ENCODE data around the gene ADAMTSL3.
"Not testable (repeated sequence)": the region's sequence is repeated elsewhere in the genome, so short reads cannot be mapped to it uniquely, and the experiment has no call there.

Gene ADAMTSL3

GRCh38 chr15:84079325-84079884, 425.5 kb downstream of the ADAMTSL3 start:
- Mint-ChIP-seq H3K27me3 (peaks cover 67 to 81% of the 10 kb centered on the region in 2 donors), H3K4me1 (peaks cover 8 to 15% of the 10 kb centered on the region in 2 donors), H3K4me3 (peak overlapping the region; percentile 85 to 93)
- H3K27ac Mint-ChIP-seq; ATAC-seq (replicated peaks); H3K36me3 Mint-ChIP-seq; H3K9me3 Mint-ChIP-seq; DNase-seq: not testable (repeated sequence)

GRCh38 chr15:84079885-84080777, 426.2 kb downstream of the ADAMTSL3 start:
- Mint-ChIP-seq H3K27ac (peak overlapping the region; percentile 37), H3K4me1 (peaks cover 8 to 15% of the 10 kb centered on the region in 2 donors), H3K4me3 (peak overlapping the region; percentile 85 to 93), H3K9me3 (peaks cover 0 to 6% of the 10 kb centered on the region in 2 donors), H3K27me3 (peaks cover 63 to 76% of the 10 kb centered on the region in 2 donors), H3K36me3 (no peaks in the 10 kb centered on the region)
- ATAC-seq (replicated peaks) (peak; percentile 94), DNase-seq (peak; percentile 32)

- H3K9me3 Mint-ChIP-seq, H3K36me3 Mint-ChIP-seq, DNase-seq, H3K27ac Mint-ChIP-seq: not testable (repeated sequence)
- Mint-ChIP-seq H3K27me3 (peaks cover 59 to 75% of the 10 kb centered on the region in 2 donors), H3K4me3 (peak overlapping the region; percentile 85 to 93), H3K4me1 (peaks cover 8 to 15% of the 10 kb centered on the region in 2 donors)
- peak in 1 of 2 donors; percentile 4 for ATAC-seq (replicated peaks)
Measured at GRCh38 chr15:84080778-84081084, 426.8 kb downstream of the ADAMTSL3 start.

- no peak overlapping the region for H3K4me3 Mint-ChIP-seq
- peaks cover 51 to 67% of the 10 kb centered on the region in 2 donors for H3K27me3 Mint-ChIP-seq
- H3K36me3 Mint-ChIP-seq, result no peaks in the 10 kb centered on the region
Measured at GRCh38 chr15:84081391-84082168, 427.7 kb downstream of the ADAMTSL3 start.

GRCh38 chr15:84082739-84083138, 428.8 kb downstream of the ADAMTSL3 start:
- Mint-ChIP-seq H3K9me3 (peaks cover 0 to 3% of the 10 kb centered on the region in 2 donors), H3K4me3 (no peak overlapping the region), H3K4me1 (peaks cover 8 to 15% of the 10 kb centered on the region in 2 donors), H3K36me3 (no peaks in the 10 kb centered on the region), H3K27me3 (peaks cover 40 to 61% of the 10 kb centered on the region in 2 donors), H3K27ac (no peak overlapping the region)
- no peak for DNase-seq
- ATAC-seq (replicated peaks), result no peak

More at GRCh38 chr15:84081391-84082168, 427.7 kb downstream of the ADAMTSL3 start:
- Mint-ChIP-seq H3K27ac (no peak overlapping the region), H3K4me1 (peaks cover 8 to 15% of the 10 kb centered on the region in 2 donors), H3K9me3 (peaks cover 0 to 5% of the 10 kb centered on the region in 2 donors)
- no peak for DNase-seq
- ATAC-seq (replicated peaks), result no peak

- H3K9me3 Mint-ChIP-seq; H3K4me3 Mint-ChIP-seq; ATAC-seq (replicated peaks); H3K4me1 Mint-ChIP-seq; DNase-seq; H3K27ac Mint-ChIP-seq; H3K36me3 Mint-ChIP-seq: not testable (repeated sequence)
- H3K27me3 Mint-ChIP-seq, result peaks cover 16 to 29% of the 10 kb centered on the region in 2 donors
Measured at GRCh38 chr15:84086071-84086470, 432.1 kb downstream of the ADAMTSL3 start.

Measured in stimulated activated naive B cell treated with anti-CD40 and anti-IgM and Interleukin-4, amounts not matched to agents 10 μg/mL and 1 μg/mL and 100 μg/mL, for 72 hours (primary cell).